ENCODE data around the gene CEP170B.
"Not testable (repeated sequence)": the region's sequence is repeated elsewhere in the genome, so short reads cannot be mapped to it uniquely, and the experiment has no call there.

Gene CEP170B

GRCh38 chr14:104856869-104857860, 7.9 kb upstream of the CEP170B start:
- TF ChIP-seq CTCF (IDR thresholded peaks at IDR 0.05; ENCODE audit: low read depth, low read length, missing control alignments) = no peak
- DNase-seq (ENCODE audit: low read depth) = no peak
- no peak overlapping the region for H3K4me3 ChIP-seq (ENCODE audit: low read depth, low read length)

DNA sequence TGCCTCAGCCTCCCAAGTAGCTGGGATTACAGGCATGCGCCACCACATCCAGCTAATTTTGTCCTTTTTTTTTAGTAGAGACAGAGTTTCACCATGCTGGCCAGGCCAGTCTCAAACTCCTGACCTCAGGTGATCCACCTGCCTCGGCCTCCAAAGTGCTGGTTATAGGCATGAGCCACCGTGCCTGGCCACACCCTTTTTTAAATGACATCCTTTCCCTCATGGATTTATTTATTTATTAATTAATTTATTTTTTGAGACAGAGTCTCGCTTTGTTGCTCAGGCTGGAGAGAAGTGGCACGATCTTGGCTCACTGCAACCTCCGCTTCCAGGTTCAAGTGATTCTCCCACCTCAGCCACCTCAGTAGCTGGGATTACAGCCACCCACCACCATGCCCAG, 7.1 kb upstream of the CEP170B start:
- DNase-seq (ENCODE audit: low read depth) = not testable (repeated sequence)

DNA sequence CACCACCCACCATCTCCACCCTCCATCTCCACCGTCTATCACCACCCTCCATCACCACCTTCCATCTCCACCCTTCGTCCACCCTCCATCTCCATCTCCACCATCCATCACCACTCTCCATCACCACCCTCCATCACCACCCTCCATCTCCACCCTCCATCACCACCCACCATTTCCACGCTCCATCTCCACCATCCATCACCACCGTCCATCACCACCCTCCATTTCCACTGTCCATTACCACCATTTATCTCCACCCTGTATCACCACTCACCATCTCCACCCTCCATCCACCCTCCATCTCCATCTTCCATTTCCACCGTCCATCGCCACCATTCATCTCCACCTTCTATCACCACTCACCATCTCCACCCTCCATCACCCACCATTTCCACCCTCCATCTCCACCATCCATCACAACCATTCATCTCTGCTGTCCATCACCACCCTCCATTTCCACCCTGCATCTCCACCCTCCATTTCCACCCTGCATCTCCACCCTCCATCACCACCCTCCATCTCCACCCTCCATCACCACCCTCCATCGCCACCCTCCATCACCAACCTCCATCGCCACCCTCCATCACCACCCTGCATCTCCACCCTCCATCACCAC, 6.1 kb upstream of the CEP170B start:
- H3K4me3 ChIP-seq (ENCODE audit: low read depth, low read length) = no peak overlapping the region
- TF ChIP-seq CTCF (IDR thresholded peaks at IDR 0.05; ENCODE audit: low read depth, low read length, missing control alignments) = no peak
- DNase-seq (ENCODE audit: low read depth) = no peak

More for the DNA sequence above, 7.1 kb upstream of the CEP170B start:
- H3K4me3 ChIP-seq (ENCODE audit: low read depth, low read length) = not testable (repeated sequence)

DNA sequence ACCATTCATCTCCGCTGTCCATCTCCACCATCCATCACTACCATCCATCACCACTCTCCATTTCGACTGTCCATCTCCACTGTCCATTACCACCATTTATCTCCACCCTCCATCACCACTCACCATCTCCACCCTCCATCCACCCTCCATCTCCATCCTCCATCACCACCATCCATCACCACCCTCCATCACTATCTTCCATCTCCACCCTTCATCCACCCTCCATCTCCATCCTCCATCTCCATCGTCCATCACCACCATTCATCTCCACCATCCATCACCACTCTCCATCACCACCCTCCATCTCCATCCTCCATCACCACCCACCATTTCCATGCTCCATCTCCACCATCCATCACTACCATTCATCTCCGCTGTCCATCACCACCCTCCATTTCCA, 5.2 kb upstream of the CEP170B start:
- DNase-seq (ENCODE audit: low read depth) = no peak
- no peak for TF ChIP-seq CTCF (IDR thresholded peaks at IDR 0.05; ENCODE audit: low read depth, low read length, missing control alignments)
- H3K4me3 ChIP-seq (ENCODE audit: low read depth, low read length) = no peak overlapping the region

GRCh38 chr14:104860414-104860813, 4.7 kb upstream of the CEP170B start:
- no peak for TF ChIP-seq CTCF (IDR thresholded peaks at IDR 0.05; ENCODE audit: low read depth, low read length, missing control alignments)
- H3K4me3 ChIP-seq (ENCODE audit: low read depth, low read length) = no peak overlapping the region
- no peak for DNase-seq (ENCODE audit: low read depth)

DNA sequence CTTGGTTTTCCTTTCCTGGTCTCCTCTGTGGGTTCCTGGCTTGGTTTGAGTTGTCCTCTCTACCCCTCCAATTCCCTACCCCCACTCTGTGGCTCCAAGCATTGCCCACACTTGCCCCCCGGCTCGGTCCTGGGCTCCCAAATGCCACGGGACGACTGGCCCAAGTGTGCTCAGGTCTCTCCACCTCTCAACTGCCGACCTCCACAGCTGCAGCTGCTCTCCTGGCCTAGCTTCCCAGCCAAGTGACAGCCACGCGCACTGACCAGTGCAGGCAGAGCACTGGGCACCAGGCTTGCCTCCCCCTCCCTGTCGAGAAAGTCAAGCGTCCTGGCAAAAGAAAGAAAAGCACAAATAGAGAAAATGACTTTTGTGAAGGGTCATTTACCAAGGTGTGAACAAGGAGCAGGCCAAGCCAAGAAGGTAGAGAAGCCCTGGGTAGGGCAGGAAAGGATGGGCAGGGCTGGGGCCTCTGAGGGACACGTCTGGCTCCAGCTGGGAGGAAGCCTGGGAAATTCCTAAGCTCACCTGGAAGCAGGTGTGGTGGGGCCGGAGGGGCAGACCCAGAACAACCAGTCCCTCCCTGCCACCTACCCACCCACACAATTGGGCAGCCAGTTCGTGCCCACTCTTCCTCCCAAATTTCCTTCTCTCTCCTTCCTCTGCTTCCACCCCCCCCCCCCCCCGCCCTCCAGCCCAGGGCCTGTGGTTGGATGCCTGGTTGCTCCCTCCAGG, 1.8 kb upstream of the CEP170B start:
- TF ChIP-seq CTCF (IDR thresholded peaks at IDR 0.05; ENCODE audit: low read depth, low read length, missing control alignments) = no peak
- H3K4me3 ChIP-seq (ENCODE audit: low read depth, low read length) = no peak overlapping the region
- no peak for DNase-seq (ENCODE audit: low read depth)

- no peak for DNase-seq (ENCODE audit: low read depth)
- TF ChIP-seq CTCF (IDR thresholded peaks at IDR 0.05; ENCODE audit: low read depth, low read length, missing control alignments) = no peak
- no peak overlapping the region for H3K4me3 ChIP-seq (ENCODE audit: low read depth, low read length)
Observed at GRCh38 chr14:104863923-104864266, 1.2 kb upstream of the CEP170B start.

Data from GM12864 (cell line).